BJ (cell line): ENCODE measurements around the gene PTPRK. TPM values are rescaled to one million over a fixed set of nuclear protein-coding genes. Genes with fewer than 3 reads are reported as not detected.
"Not testable (repeated sequence)": the region's sequence is repeated elsewhere in the genome, so short reads cannot be mapped to it uniquely, and the experiment has no call there.

ENCODE experiments used
- CTCF ChIA-PET: fragments of 350-600 bp; formaldehyde crosslinking; extraction: SDS; loops from one replicate; lab custom pipeline; 2021; ENCODE audit warnings: antibody characterized with exemption, inconsistent platforms; lab: Yijun Ruan, JAX
- POLR2A ChIA-PET: fragments of 300-600 bp; sonication (Branson Sonifier 250); formaldehyde crosslinking; extraction: SDS; loops from one replicate; lab custom pipeline; 2021; ENCODE audit warnings: antibody characterized with exemption; lab: Charles Lee
- DNase-seq: peaks from one replicate; pipeline ENCODE4 v3.0.0-alpha.2; 2011; ENCODE audit warnings: low read depth
- H3K27me3 ChIP-seq: 2 replicates; pipeline ENCODE4 v1.6.0; 2011; ENCODE audit warnings: low read length; ENCODE audit not compliant: control insufficient read depth, insufficient read depth
- H3K36me3 ChIP-seq: 2 replicates; pipeline ENCODE4 v1.5.1; 2011; ENCODE audit warnings: low read length; ENCODE audit not compliant: control insufficient read depth, insufficient read depth
- H3K4me3 ChIP-seq: 2 replicates; pipeline ENCODE4 v1.5.1; 2011; ENCODE audit warnings: low read depth, mild to moderate bottlenecking, control low read depth, low read length
- CTCF ChIP-seq: IDR thresholded peaks from 2 replicates; pipeline ENCODE4 v1.5.1; 2011; ENCODE audit warnings: low read depth, mild to moderate bottlenecking, control low read depth, inconsistent platforms, low read length, moderate library complexity; ENCODE audit not compliant: insufficient read depth
- polyA plus RNA-seq: library from polyadenylated mRNA; depleted of rRNA; stranded (reverse); fragments of >200 nt; gene quantifications from 2 replicates; pipeline ENCODE4 v1.2.3, GENCODE V29; 2011

The PTPRK gene
- polyA plus RNA-seq, 1 experiment, result 18.5 TPM

- CTCF ChIA-PET, result interaction anchor here (1.2 kb wide), 1 partner anchor 18 kb away, joined by 3 read pairs; no protein-coding TSS in a partner anchor
- no peak for DNase-seq
- no peak for TF ChIP-seq CTCF
- Histone ChIP-seq H3K27me3 (no peaks in the 10 kb centered on the region), H3K4me3 (no peak overlapping the region), H3K36me3 (no peaks in the 10 kb centered on the region)
- POLR2A ChIA-PET, result no interaction called here
Measured at GRCh38 chr6:128437685-128438084, 82.7 kb downstream of the PTPRK start.

- DNase-seq, H3K36me3 ChIP-seq, CTCF ChIA-PET, H3K4me3 ChIP-seq, H3K27me3 ChIP-seq, POLR2A ChIA-PET: not testable (repeated sequence)
Measured at GRCh38 chr6:128434752-128435151, 85.6 kb downstream of the PTPRK start.

GRCh38 chr6:128432394-128432793 is 88.0 kb downstream of the PTPRK start:
- Histone ChIP-seq H3K27me3 (no peaks in the 10 kb centered on the region), H3K4me3 (no peak overlapping the region), H3K36me3 (no peaks in the 10 kb centered on the region)
- peak; percentile 17 for DNase-seq
- ChIA-PET POLR2A (no interaction called here), CTCF (interaction anchor here (0.6 to 0.7 kb wide), 2 partner anchors 16 to 24 kb away, joined by 3 to 4 read pairs; no protein-coding TSS in a partner anchor)
- no peak for TF ChIP-seq CTCF

- no peak overlapping the region for H3K4me3 ChIP-seq
- TF ChIP-seq CTCF, result no peak
- no peaks in the 10 kb centered on the region for H3K27me3 ChIP-seq
- CTCF ChIA-PET, result no interaction called here
- no peak for DNase-seq
- H3K36me3 ChIP-seq, result no peaks in the 10 kb centered on the region
- POLR2A ChIA-PET, result no interaction called here
Measured at GRCh38 chr6:128427139-128427538, 93.3 kb downstream of the PTPRK start.

- no peak overlapping the region for H3K4me3 ChIP-seq
- no peaks in the 10 kb centered on the region for H3K36me3 ChIP-seq
- no peak for DNase-seq
- ChIA-PET CTCF (no interaction called here), POLR2A (no interaction called here)
- TF ChIP-seq CTCF, result no peak
- no peaks in the 10 kb centered on the region for H3K27me3 ChIP-seq
Measured at GRCh38 chr6:128425856-128426255, 94.5 kb downstream of the PTPRK start.

GRCh38 chr6:128422871-128423270 is 97.5 kb downstream of the PTPRK start:
- no peak for DNase-seq
- H3K27me3 ChIP-seq, result no peaks in the 10 kb centered on the region
- CTCF ChIA-PET, result no interaction called here
- POLR2A ChIA-PET, result no interaction called here
- H3K4me3 ChIP-seq, result no peak overlapping the region
- no peak for TF ChIP-seq CTCF
- no peaks in the 10 kb centered on the region for H3K36me3 ChIP-seq
